RPMI7951 (cell line): ENCODE measurements around the gene POMT2. TPM values are rescaled to one million over a fixed set of nuclear protein-coding genes. Genes with fewer than 3 reads are reported as not detected.
"Not testable (repeated sequence)": the region's sequence is repeated elsewhere in the genome, so short reads cannot be mapped to it uniquely, and the experiment has no call there.

ENCODE experiments used
- DNase-seq: peaks from one replicate; pipeline ENCODE4 v3.0.0-alpha.2; 2012; ENCODE audit warnings: low read depth
- total RNA-seq: library from RNA; depleted of rRNA; stranded (reverse); fragments of >200 nt; shearing (Covaris generic); gene quantifications from 2 replicates; pipeline ENCODE4 v1.2.3, GENCODE V29; 2014

POMT2 gene
- total RNA-seq, 1 experiment from 2014 or later = 10.1 TPM

DNA sequence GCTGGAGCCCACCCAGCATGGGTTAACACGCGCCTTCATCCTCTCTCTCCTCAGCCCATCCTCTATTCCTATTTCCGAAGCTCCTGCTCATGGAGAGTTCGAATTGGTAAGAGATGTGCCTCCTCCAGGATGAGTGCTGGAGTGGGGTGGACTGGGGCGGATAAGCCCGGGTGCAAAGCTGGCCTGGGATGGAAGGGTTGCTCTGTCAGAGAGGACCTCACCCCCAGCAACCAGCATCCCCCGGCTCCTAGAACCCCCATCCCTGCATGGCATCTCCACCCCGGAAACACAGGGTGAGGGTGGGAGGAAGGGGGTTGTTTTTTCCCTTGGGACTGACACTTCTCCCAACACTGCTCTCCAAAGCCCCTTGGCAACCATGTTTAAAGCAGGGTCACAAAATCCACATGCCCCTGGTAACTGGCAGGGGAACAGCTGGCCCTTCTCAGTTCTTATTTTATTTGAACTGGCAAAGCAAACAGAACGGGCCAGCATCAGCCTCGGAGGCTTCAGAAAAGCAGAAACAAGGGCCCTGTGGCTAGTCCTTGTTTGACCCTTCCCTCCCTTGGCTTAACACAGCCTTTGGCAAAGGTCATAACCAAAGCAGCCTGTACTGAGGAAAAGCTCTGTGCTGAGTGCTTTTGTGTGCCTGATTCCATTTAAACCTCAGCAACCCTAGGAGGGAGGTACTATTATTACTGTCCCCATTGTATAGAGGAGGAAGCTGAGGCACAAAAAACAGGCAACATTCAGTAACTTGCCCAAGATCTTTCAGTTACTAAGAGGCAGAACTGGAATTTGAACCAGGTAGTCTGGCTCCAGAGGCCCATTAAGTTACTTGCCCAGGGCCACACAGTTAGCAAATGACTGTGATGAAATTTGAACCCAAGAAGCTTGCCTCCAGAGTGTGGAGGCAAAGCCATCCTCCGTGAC is 4.4 kb upstream of the POMT2 start:
- DNase-seq = no peak

DNA sequence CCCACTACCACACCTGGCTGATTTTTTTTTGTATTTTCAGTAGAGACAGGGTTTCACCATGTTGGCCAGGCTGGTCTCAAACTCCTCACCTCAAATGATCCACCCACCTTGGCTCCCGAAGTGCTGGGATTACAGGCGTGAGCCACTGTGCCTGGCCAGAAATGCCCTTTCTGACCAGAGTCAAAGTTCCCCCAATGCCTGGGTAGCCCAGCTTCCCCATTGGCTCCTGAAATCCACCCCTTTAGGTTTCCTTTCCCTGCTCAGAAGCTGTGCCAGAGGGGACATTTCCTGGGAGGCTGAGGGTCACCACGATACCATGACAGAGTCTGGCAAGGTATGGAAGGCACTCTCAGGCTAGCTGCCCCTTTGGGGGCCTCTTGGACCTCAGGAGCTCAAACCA is 3.6 kb upstream of the POMT2 start:
- DNase-seq = no peak

DNA sequence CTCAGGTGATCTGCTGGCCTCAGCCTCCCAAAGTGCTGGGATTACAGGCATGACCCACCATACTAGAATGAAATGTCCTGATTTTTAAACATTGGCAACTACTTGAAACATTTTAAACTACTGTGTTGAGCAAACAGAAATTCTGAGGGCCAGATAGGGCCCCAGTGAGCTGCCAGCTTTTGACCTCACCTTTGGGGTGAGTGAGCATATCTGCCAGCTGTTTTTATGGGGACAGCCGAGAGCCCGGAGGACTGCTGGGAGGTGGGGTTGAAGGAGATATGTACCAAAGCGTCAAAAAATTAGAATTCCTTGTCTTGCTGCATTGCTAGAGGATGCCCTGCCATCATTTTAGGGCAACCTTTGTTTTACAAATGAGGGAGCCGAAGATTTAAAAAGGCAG is 2.9 kb upstream of the POMT2 start:
- no peak for DNase-seq

DNA sequence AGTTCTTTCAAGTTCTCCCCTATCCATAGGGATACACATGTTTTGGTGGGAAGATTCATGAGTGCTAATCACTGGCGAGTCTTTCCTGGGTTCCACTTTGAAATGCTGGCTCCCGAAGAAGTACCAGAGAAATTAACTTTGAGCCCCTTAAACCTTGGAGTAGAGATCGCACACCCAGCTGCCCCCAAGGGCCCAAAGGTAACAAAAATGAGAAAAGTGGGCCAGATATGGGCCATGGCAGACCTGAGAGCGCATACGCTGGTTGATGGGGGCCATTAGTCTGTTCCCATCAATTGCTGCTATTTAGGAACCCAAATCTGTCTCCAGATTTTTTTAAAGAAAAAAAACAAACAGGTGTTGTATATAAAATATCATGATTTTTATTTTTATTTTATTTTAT is 2.3 kb upstream of the POMT2 start:
- DNase-seq = no peak

DNA sequence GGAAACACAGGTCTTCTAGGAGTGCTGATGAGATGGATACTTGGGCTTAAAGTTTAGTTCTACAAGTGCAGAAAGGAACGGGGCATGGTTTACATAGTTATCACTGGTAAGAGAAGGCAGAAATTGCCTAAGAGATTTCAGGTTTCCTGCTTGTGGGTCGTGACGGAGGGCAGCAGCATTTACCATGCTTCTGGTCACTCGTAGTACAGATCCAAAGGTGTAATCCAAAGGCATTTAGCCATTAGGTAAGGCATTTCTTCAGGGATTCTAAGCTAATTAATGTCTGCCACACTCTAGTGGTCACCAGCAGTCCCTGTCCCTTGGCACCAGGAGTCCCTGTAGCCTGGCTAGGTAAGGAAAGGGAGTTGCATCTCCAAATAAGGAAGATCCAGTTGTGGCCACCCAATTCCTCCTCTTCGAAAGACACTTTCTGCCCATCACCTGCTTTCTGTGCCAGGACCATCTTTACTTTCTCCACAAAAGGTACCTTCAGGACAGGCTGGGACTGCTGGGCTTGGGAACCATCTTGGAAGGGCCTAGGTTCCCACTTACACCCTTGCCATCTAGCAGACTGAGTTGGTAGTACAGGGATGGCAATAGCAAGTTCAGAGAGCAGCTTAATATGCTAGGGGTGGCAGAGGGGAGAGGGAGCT is 1.7 kb upstream of the POMT2 start:
- DNase-seq = no peak

DNA sequence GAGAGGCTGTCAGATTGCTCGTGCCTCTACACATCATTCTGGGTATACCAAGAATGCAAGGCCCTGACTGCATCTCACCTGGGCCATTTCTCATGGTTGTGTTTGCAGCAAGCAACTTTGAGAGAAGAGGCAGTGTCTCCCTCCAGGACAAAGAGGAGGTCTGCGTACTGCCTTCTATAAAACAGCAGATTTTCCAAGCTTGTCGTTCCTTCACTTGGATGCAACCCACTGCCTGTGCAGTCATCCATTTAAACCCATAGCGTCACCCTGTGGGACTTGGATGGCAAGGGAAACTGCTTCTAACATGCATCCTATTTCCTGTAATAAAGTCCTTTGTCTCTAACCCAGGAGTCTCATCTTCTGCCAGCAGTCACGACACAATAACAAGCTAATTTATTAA is 1.3 kb downstream of the POMT2 start:
- DNase-seq = no peak

DNA sequence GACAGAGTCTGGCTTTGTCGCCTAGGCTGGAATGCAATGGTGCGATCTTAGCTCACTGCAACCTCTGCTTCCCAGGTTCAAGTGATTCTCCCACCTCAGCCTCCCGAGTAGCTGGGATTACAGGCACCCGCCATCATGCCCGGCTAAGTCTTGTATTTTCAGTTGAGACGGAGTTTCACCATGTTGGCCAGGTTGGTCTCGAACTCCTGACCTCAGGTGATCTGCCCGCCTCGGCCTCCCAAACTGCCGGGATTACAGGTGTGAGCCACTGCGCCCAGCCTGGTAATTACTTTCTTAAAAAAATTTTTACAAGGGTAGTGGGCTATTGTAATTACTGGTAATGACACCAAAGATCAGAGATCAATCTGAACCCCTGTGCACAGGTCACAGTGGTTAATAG is 1.9 kb downstream of the POMT2 start:
- not testable (repeated sequence) for DNase-seq

DNA sequence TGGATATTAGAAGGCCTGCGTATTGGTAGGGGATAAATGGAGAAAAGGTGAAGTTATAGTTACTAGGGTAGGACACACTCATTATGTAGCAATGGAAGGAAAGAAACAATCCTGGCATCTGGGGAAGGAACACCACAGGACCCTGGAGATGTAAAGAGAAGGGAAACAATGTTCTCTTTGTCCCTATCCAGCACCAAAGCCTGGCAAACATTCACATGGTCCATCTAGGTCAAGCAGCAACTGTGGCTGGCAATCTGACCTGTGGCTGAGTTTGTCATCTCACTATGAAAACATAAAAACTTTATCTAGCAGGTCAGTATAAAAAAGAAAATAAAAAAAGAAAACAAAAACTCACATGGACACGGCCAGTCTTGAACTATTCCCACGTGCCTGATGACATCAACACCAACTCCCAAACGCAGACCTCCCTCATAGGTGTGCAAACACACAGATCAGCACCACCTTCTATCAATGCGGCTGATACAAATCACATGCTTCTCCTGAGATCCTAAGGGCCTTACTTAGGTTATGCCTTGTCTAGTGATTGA is 2.6 kb downstream of the POMT2 start:
- DNase-seq = no peak

DNA sequence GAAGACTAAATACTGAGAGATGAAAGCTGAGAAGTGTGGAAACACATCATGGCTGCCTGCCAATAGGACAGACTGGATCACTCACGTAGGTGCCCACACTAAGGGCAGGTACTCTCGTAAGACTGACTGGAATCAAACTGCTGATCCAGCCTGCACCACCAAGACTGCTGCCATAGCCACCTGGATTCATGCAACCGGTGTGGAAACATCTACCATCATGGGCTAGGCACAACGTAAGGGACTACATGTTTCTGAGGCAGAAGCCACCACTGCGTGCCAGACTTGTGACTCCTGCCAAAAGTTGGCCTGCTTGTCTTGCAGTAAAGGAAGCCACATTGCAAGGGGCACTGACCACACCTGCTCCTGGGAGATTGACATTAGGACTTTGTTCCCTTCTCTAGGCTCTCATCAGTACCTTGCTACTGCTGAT is 3.8 kb downstream of the POMT2 start:
- DNase-seq = no peak

DNA sequence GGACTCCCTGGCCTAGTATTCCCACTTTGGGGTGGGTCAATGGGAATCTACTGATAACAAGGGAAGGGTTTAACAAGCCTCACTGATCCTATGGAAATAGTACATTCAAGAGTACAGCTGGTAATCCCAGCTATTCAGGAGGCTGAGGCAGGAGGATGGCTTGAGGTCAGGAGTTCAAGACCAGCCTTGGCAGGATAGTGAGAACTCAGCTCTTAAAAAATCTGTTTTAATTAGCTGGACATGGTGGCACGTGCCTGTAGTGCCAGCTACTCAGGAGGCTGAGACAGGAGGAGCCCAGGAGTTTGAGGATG is 4.5 kb downstream of the POMT2 start:
- no peak for DNase-seq

DNA sequence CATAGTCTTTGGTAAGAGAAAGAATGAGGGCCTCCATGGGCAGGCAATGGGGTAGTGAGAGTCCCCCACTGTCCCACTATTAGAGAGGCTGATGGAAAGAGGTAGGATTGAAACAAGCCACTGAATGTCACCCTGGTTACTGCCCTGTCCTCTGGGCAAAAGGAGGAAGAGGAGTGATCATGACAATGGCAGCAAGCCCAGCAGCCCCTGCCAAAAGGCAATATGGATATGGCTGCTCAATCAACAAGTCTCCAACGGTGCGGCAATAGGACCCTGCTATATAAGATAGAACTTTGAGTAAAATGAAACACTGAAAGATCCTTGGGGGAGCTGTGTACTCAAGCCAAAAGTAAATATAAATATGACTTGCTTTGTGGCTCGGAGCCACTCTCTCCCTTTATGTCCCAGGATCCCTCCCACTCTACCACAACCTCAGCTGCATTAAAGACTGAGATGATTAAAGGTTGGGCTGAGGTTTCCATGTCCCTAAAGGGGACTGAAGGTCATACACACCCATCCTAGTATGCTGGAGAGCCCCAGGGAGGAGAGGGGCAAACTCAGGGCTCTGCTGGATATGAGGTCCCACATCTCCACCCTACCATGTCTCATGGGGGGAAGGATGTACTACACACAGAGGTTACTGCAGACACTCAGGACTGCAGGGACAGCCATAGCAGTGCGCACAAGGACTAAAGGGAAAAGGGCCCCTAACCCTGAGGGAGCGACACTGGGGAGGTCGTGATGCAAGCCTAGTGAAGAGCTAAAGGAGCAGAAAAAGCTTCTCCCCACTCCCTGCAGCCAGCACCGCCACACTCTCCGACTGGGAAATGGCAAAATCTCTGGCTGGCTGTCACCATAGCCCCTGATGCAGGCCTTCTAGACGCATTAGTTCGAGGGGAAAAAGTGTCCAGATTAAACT is 5.9 kb downstream of the POMT2 start:
- no peak for DNase-seq

DNA sequence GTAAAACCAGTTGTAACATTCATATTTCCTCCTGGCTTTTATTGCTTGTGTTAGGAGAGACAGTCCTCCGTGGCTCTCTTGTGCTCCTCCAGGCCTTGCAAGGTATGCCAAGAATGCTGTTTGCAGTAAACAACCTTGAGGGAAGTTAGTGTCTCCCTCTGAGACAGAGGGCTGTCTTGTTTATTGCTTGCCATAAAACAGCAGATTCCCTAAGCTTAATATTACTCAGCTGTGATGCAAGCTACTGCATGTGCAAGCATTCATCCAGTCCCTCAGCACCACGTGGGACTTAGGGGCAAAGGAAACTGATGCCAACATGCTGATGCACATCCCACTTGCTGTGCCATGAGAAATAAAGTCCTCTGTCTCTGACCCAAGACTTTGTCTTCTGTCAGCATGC is 6.6 kb downstream of the POMT2 start:
- peak; percentile 56 for DNase-seq

DNA sequence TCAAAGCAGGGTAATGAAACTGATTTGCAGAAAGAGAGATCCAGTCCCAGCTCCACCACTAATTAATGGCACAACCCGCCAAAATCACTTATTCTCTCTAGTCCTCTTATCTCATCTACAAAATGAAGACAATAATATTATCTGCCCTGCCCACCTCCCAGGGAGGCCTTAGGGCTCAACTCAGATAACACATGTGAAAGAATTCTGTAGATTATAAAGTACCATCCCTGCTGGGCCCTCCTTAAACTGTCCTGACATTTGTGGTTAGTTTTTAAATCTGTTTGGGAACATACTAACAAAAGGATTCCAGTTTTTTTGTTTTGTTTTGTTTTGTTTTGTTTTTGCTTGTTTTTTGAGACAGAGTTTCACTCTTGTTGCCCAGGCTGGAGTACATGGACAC is 7.3 kb downstream of the POMT2 start:
- no peak for DNase-seq

DNA sequence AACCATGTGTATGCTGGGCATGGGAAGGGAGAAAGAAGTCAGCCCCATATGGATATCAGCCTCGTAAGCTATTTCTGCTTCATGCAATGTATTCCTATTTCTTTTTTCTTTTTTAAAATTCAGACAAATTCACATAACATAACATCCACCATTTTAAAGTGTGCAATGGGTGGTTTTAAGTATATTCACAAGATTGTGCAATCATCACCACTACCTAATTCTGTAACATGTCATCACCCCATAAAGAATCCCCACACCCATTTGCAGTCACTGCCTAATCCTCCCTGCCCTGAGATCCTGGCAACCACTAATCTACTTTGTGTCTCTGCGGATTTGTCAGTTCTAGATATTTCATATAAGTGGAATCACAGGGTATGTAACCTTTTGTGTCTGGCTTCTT is 9.5 kb downstream of the POMT2 start:
- DNase-seq = no peak

DNA sequence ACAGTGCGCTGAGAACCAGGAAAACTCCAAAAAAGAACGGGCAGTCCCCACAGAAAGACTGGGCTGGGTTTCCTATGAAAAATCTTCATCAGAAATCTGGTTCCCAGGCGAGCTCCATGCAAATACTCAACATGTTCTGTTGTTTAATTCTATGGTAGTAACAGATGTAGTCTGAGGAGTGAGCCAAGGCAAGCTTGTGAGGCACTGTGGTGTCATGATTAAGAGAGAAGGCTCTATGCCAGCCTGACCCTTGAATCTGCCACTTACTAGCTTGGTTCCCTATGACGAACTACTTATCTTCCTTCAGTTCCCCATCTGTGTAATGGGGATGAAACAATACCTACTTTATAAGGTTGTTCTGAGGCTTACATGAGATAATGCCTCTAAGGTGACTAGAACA is 10.7 kb downstream of the POMT2 start:
- DNase-seq = no peak

DNA sequence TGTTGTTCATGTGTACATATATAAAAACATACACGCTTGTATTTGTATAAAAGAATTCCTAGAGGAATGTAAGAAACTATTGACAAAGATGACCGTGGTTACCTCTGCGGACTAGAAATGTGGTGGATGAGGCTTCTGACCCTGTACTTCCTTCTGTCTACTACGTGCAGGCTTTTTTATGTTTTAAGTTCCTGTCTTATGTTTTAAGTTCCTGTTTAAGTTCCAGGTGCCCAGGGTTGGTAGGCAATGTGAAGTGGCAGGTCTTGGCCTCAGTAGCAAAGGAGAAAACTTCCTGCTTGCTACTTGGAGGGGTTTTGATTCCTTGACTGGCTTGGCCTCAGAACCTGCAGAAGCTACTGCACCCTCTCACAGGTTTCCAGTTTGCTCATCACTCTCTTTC is 11.6 kb downstream of the POMT2 start:
- no peak for DNase-seq

DNA sequence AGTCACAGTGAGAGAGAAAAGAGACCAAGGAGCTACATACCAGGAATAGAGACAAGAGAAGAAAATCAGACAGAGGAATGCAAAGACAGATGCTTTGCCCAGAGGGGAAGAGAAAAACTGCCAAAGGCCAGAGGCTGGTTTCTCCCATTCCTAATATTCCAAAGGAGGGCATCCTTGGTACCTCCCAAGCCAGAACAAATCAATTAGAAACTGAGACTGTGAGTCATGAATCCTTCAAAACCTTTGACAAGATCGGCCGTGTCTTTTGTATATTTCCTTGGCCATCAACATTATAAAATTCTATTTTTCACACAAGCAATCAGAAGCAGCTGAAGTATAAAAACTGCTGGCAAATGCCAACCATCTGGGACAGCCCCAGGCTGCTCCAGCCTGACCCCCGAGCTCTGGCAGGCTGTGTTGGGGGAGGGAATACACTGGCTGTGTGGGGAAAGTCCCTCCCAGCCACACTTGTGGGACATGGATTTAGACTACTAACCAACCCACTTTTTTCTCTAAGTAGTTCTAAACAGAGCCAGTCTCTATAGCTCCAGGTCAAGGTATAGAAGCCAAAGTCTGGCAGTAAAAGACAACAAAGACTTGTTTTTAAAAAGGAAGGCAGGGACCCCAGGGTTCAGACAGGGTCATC is 13.7 kb downstream of the POMT2 start:
- DNase-seq = peak; percentile 87

DNA sequence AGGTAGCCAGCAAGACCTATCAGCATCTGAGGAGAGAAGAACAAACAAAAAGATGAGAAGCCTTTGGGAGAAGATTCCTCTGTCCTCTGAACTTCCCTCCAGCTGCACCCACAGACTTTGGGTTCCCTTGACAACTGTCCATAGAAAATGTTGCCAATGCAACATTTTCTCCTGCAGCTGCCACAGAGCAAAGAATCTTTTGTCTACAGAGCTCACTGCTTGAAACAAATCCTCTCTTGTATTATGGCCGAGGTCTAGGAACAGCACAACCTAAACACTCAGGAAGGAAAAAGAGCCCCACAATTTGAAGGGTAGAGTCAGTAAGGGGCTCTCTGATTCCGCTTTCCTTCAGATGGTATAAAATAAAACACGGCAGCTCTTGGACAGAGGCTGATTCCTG is 14.3 kb downstream of the POMT2 start:
- DNase-seq = peak; percentile 53

DNA sequence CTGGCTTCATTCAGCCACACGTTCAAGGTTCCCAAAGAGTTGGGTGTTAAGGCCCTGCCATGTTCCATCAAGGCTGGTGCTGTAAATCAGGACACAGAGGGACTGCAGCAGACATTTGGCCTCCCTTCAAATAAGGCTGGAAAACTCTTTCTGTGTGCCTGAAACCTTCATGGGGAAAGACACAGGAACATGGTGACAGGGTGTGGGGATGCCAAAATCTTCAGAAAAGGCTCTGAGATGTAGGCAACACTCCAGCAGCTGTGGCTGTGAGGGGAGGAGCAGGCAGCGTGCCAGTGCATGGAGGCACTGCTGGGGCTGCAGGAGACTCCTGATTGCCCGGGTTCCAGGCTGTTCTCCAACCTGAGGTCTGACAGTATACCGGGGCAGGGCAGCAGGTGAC is 15.0 kb downstream of the POMT2 start:
- no peak for DNase-seq

DNA sequence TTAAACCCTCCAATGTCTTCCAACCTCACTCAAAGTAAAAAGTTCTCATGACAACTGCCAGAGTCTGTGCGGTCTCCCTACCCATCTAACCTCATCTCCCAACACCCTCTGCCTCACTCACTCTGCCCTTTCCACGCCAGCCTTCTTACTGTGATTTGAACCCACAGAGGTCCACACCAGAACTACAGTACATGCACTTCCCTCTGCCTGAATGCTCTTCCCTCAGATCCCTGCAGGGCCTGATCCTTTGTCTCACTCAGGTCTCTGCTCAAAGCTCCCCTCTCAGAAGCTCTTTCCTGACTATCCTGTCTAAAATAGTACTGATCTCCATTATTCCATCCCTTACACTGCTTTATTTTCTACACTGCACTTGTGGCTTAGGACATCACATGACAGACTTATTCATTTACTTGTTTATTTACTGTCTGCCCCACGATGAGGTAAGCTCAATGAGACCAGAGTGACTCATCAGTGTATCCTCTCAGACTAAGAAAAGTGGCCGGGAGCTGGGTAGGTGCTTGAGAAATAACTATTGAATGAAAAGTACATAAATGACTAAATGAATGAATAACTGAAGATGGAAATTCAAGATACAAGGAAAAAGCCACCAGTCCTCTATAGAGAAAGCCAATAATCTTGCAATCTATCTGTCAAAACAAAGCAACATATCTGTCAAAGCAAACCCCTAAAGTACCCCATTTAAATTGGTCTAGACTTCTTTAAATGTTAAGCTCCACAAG is 17.1 kb downstream of the POMT2 start:
- peak; percentile 89 for DNase-seq

DNA sequence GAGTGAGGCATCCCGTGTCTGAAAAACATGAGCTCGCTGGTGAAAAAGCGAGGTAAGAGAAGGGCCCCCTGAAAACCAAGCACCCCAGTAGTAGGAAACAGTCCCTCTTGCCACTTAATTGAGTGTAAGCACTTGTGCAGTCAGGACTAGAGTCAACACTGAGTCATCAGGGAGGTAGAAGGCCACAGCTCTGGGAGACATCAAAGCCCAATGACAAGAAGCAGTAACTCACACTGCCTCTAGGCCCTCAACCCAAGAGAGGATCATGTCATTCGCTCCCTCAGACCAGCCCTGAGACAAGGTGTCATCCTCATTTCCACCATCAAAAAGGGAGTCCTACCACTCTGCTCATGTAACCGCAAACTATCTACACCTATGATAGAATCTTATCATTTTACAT is 17.8 kb downstream of the POMT2 start:
- DNase-seq = peak; percentile 83
